HepG2 (cell line): ENCODE data around the gene C1QTNF5. TPM values are rescaled to one million over a fixed set of nuclear protein-coding genes. Genes with fewer than 3 reads are reported as not detected.

Experiments
- CREB1 ChIP-seq, 2 experiments: fragments of 450-650 bp in 1 of 2; IDR thresholded peaks; 2 replicates each; pipeline ENCODE4 v1.6.1; 2016 to 2017; ENCODE audit warnings: control low read depth in 1 of 2, mild to moderate bottlenecking in 1 of 2, missing compliant biosample characterization in 1 of 2, missing genetic modification characterization in 1 of 2
- FOXA1 ChIP-seq, 2 experiments: fragments of 450-650 bp in 1 of 2; sonication (generic) in 1 of 2; formaldehyde crosslinking in 1 of 2; IDR thresholded peaks; 2 replicates each; pipeline versions ENCODE4 v1.4.0 to v1.6.1; 2016 to 2020; ENCODE audit warnings: missing genetic modification reagents in 1 of 2
- KLF16 ChIP-seq, 2 experiments: sonication (generic) in 1 of 2; formaldehyde crosslinking in 1 of 2; IDR thresholded peaks; 2 replicates each; pipeline versions ENCODE4 v1.6.1 to v1.8.0; 2016 to 2023; ENCODE audit warnings: missing genetic modification reagents in 2 of 2, missing compliant biosample characterization in 1 of 2
- KMT2B ChIP-seq: IDR thresholded peaks from 2 replicates; pipeline ENCODE4 v1.6.1; 2016; ENCODE audit warnings: missing genetic modification reagents, missing compliant biosample characterization
- PLRG1 ChIP-seq: fragments of 450-650 bp; conservative IDR thresholded peaks from 2 replicates; pipeline ENCODE4 v1.6.1; 2016
- RBAK ChIP-seq: sonication (generic); formaldehyde crosslinking; IDR thresholded peaks from 2 replicates; pipeline ENCODE4 v1.5.1; 2020; ENCODE audit warnings: mild to moderate bottlenecking, missing genetic modification reagents
- RXRB ChIP-seq: IDR thresholded peaks from 2 replicates; pipeline ENCODE4 v1.6.1; 2016; ENCODE audit warnings: borderline replicate concordance, missing genetic modification reagents, missing compliant biosample characterization
- SALL2 ChIP-seq: sonication (generic); formaldehyde crosslinking; IDR thresholded peaks from 2 replicates; pipeline ENCODE4 v1.8.1; 2023; ENCODE audit warnings: mild to moderate bottlenecking, missing genetic modification reagents, inconsistent platforms
- SETDB1 ChIP-seq: sonication (generic); formaldehyde crosslinking; IDR thresholded peaks from 2 replicates; pipeline ENCODE4 v1.5.1; 2020; ENCODE audit warnings: missing genetic modification reagents, mild to moderate bottlenecking, borderline replicate concordance
- ZNF558 ChIP-seq: sonication (generic); formaldehyde crosslinking; IDR thresholded peaks from 2 replicates; pipeline ENCODE4 v1.9.0; 2022; ENCODE audit warnings: mild to moderate bottlenecking, missing genetic modification reagents, borderline replicate concordance
- ZNF605 ChIP-seq: sonication (generic); formaldehyde crosslinking; IDR thresholded peaks from 2 replicates; pipeline ENCODE4 v1.8.0; 2022; ENCODE audit warnings: mild to moderate bottlenecking, missing genetic modification reagents
- ZNF891 ChIP-seq: sonication (generic); formaldehyde crosslinking; IDR thresholded peaks from 2 replicates; pipeline ENCODE4 v1.5.0; 2020; ENCODE audit warnings: mild to moderate bottlenecking, missing genetic modification reagents
- polyA plus RNA-seq, 8 experiments: library from polyadenylated mRNA; depleted of rRNA in 3 of 8; stranded (reverse) in 7 of 8; unstranded in 1 of 8; fragments of >200 nt; fragmentation: Illumina TruSeq in 4 of 8; extraction: Trizol in 4 of 8; gene quantifications; 2 replicates each; pipeline versions ENCODE4 v1.2.1 to v1.2.3, GENCODE V29; 2011 to 2016; ENCODE audit warnings: low read depth in 4 of 8, missing spikeins in 1 of 8, mixed read lengths in 1 of 8; ENCODE audit not compliant: insufficient read depth in 1 of 8
- total RNA-seq, 5 experiments: library from RNA; depleted of rRNA; stranded (reverse); fragments of >200 nt; fragmentation: Illumina TruSeq; extraction: Trizol; gene quantifications; 2 replicates each; pipeline ENCODE4 v1.2.3, GENCODE V29; 2016; ENCODE audit warnings: low read depth in 1 of 5
- TF ChIP-seq, protein P1 (sequence below): sonication (generic); formaldehyde crosslinking; IDR thresholded peaks from 2 replicates; pipeline ENCODE4 v1.4.0; 2020; ENCODE audit warnings: missing genetic modification reagents
- TF ChIP-seq, protein P2 (sequence below): IDR thresholded peaks from 2 replicates; pipeline ENCODE4 v1.6.1; 2016; ENCODE audit warnings: missing compliant biosample characterization, missing genetic modification reagents, borderline replicate concordance
- TF ChIP-seq, protein P3 (sequence below): sonication (generic); formaldehyde crosslinking; IDR thresholded peaks from 2 replicates; pipeline ENCODE4 v1.4.0; 2020; ENCODE audit warnings: missing genetic modification reagents, borderline replicate concordance

Gene C1QTNF5
- total and polyA plus RNA-seq, 2 of the 13 experiments (the other 11 are each of a cell fraction or from before 2014, with no cell fraction given) = 0.86 to 1.2 TPM

DNA sequence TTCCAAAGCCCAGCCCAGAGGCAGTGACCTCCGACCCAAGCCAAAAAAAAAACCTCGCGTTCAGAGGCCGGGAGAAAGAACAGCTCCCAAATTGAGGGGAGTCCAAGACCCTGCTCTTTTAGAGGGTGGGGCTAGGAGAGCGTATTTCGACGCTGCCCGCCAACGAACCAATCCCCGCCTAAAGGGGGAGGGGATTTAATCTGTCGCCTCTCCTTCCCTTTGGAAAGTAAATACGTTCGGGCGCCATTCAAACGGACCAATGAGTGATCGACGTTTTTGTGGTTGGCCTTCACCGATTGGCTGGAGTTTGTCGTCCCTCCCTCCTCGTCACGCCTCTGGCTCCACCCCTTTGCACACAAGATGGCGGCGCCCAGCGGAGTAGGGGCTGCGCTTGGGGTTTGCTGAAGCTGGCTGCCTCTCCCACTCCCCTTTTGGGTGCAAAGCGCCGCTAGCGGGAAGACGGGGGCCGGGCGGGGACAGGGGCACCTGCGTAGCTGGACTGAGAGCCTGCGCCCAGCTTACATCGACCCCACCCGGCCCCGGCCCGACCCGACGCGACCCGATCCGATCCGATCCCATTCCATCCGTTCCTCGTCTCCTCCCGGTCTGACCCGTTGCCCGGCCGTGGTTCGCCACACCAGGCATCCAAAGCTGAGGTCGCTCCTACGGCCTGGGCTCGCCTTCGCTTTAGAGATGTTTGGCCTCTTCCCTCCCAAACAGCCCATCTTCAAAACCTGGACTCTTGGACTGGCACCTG, 6.3 kb downstream of the C1QTNF5 start, which contains the start of gene RNF26 (continued):
- TF ChIP-seq, protein P1, sequence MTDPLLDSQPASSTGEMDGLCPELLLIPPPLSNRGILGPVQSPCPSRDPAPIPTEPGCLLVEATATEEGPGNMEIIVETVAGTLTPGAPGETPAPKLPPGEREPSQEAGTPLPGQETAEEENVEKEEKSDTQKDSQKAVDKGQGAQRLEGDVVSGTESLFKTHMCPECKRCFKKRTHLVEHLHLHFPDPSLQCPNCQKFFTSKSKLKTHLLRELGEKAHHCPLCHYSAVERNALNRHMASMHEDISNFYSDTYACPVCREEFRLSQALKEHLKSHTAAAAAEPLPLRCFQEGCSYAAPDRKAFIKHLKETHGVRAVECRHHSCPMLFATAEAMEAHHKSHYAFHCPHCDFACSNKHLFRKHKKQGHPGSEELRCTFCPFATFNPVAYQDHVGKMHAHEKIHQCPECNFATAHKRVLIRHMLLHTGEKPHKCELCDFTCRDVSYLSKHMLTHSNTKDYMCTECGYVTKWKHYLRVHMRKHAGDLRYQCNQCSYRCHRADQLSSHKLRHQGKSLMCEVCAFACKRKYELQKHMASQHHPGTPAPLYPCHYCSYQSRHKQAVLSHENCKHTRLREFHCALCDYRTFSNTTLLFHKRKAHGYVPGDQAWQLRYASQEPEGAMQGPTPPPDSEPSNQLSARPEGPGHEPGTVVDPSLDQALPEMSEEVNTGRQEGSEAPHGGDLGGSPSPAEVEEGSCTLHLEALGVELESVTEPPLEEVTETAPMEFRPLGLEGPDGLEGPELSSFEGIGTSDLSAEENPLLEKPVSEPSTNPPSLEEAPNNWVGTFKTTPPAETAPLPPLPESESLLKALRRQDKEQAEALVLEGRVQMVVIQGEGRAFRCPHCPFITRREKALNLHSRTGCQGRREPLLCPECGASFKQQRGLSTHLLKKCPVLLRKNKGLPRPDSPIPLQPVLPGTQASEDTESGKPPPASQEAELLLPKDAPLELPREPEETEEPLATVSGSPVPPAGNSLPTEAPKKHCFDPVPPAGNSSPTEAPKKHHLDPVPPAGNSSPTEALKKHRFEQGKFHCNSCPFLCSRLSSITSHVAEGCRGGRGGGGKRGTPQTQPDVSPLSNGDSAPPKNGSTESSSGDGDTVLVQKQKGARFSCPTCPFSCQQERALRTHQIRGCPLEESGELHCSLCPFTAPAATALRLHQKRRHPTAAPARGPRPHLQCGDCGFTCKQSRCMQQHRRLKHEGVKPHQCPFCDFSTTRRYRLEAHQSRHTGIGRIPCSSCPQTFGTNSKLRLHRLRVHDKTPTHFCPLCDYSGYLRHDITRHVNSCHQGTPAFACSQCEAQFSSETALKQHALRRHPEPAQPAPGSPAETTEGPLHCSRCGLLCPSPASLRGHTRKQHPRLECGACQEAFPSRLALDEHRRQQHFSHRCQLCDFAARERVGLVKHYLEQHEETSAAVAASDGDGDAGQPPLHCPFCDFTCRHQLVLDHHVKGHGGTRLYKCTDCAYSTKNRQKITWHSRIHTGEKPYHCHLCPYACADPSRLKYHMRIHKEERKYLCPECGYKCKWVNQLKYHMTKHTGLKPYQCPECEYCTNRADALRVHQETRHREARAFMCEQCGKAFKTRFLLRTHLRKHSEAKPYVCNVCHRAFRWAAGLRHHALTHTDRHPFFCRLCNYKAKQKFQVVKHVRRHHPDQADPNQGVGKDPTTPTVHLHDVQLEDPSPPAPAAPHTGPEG (CRISPR knock-in tag) = 0 out of 2 replicates have a peak, but pooled peaks have one; percentile 63
- TF ChIP-seq RXRB (CRISPR knock-in tag) = 0 out of 2 replicates have a peak, but pooled peaks have one; percentile 14
- TF ChIP-seq ZNF891 (CRISPR knock-in tag) = 0 out of 2 replicates have a peak, but pooled peaks have one; percentile 29
- TF ChIP-seq KMT2B (CRISPR knock-in tag) = 0 out of 2 replicates have a peak, but pooled peaks have one; percentile 48
- TF ChIP-seq PLRG1 = no peak
- TF ChIP-seq, protein P2, sequence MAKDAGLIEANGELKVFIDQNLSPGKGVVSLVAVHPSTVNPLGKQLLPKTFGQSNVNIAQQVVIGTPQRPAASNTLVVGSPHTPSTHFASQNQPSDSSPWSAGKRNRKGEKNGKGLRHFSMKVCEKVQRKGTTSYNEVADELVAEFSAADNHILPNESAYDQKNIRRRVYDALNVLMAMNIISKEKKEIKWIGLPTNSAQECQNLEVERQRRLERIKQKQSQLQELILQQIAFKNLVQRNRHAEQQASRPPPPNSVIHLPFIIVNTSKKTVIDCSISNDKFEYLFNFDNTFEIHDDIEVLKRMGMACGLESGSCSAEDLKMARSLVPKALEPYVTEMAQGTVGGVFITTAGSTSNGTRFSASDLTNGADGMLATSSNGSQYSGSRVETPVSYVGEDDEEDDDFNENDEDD (CRISPR knock-in tag) = peak; percentile 89; the same call in 1 of the 2 replicates
- no peak for TF ChIP-seq ZNF558 (CRISPR knock-in tag)
- 0 out of 2 replicates have a peak, but pooled peaks have one; percentile 47 for TF ChIP-seq SALL2 (CRISPR knock-in tag)
- peak; percentile 71 for TF ChIP-seq ZNF605 (CRISPR knock-in tag)
- TF ChIP-seq SETDB1 (CRISPR knock-in tag) = no peak
- TF ChIP-seq, protein P3, sequence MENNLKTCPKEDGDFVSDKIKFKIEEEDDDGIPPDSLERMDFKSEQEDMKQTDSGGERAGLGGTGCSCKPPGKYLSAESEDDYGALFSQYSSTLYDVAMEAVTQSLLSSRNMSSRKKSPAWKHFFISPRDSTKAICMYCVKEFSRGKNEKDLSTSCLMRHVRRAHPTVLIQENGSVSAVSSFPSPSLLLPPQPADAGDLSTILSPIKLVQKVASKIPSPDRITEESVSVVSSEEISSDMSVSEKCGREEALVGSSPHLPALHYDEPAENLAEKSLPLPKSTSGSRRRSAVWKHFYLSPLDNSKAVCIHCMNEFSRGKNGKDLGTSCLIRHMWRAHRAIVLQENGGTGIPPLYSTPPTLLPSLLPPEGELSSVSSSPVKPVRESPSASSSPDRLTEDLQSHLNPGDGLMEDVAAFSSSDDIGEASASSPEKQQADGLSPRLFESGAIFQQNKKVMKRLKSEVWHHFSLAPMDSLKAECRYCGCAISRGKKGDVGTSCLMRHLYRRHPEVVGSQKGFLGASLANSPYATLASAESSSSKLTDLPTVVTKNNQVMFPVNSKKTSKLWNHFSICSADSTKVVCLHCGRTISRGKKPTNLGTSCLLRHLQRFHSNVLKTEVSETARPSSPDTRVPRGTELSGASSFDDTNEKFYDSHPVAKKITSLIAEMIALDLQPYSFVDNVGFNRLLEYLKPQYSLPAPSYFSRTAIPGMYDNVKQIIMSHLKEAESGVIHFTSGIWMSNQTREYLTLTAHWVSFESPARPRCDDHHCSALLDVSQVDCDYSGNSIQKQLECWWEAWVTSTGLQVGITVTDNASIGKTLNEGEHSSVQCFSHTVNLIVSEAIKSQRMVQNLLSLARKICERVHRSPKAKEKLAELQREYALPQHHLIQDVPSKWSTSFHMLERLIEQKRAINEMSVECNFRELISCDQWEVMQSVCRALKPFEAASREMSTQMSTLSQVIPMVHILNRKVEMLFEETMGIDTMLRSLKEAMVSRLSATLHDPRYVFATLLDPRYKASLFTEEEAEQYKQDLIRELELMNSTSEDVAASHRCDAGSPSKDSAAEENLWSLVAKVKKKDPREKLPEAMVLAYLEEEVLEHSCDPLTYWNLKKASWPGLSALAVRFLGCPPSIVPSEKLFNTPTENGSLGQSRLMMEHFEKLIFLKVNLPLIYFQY = peak; percentile 27; the same call in 1 of the 2 replicates
- TF ChIP-seq CREB1 (IDR thresholded peaks at IDR 0.05) = peak; percentile 92
- peak; percentile 96 for TF ChIP-seq CREB1 (CRISPR knock-in tag; IDR thresholded peaks at IDR 0.05)
- peak in 1 of 2 experiments; percentile 37; a peak in 1 of 4 replicates for TF ChIP-seq KLF16 (CRISPR knock-in tag; IDR thresholded peaks at IDR 0.05)
- TF ChIP-seq FOXA1 (IDR thresholded peaks at IDR 0.05) = no peak
- peak; percentile 90 for TF ChIP-seq FOXA1 (CRISPR knock-in tag; IDR thresholded peaks at IDR 0.05)
- no peak for TF ChIP-seq RBAK
